LNCaP clone FGC (cell line): ENCODE data around the gene CD74.

ENCODE experiments used
- DNase-seq: peaks from one replicate; pipeline ENCODE4 v3.0.0-alpha.2; 2011; ENCODE audit warnings: low read depth
- H3K4me3 ChIP-seq: 2 replicates; pipeline ENCODE4 v1.5.1; 2011; ENCODE audit warnings: mild to moderate bottlenecking, low read depth, low read length, control low read depth
- CTCF ChIP-seq: IDR thresholded peaks from 2 replicates; pipeline ENCODE4 v1.5.1; 2012; ENCODE audit warnings: mild to moderate bottlenecking; ENCODE audit not compliant: control insufficient read depth, insufficient read depth; ENCODE audit errors: extremely low read depth

The CD74 gene

GRCh38 chr5:150408231-150408943, 4.3 kb downstream of the CD74 start:
- no peak for TF ChIP-seq CTCF
- no peak for DNase-seq
- H3K4me3 ChIP-seq: no peak overlapping the region

DNA sequence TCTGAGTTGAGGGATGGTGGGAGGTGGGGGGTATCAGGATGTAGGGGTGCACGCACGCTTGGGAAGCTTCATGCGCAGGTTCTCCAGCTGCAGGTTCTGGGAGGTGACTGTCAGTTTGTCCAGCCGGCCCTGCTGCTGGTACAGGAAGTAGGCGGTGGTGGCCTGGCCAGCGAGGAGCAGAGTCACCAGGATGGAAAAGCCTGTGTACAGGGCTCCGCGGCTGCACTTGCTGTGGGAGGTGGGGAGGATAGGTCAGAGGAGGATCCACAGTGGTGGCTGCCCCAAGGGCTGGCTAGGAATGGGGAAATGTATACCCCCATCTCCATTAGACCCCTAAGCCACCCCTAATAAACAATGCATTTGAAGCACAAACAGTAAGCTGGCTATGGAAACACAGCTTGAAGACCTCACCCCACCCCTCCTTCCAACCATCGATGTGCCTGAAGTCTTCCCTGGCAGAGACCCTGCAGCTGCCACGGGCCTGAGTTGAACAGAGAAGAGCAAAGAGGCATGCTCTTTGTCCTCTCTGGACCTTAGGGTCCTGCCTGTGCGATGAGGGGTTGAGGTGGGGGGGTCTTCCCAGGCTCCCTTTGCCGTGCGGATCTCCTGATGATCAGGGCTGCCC, 5.5 kb downstream of the CD74 start:
- no peak for DNase-seq
- H3K4me3 ChIP-seq: no peak overlapping the region
- TF ChIP-seq CTCF: no peak

DNA sequence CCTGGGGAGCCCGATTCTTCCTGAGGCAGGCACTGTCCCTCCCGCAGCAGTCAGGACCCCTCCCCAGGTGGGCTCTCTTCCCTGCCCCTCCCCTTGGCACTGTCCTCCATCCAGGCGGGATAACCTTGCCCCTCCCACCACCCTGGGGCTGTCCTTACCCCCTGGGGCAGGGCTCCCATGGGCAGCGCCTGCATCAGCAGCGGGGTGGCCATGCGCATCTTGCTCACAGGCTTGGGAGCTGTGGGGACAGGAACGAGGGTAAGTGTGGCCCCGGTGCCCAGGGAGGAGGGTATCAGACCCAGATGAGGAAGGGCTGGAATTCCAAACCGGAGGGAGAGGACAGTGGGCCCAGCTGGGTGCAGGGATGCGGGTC, 6.0 kb downstream of the CD74 start:
- no peak for DNase-seq
- TF ChIP-seq CTCF: no peak
- H3K4me3 ChIP-seq: no peak overlapping the region

DNA sequence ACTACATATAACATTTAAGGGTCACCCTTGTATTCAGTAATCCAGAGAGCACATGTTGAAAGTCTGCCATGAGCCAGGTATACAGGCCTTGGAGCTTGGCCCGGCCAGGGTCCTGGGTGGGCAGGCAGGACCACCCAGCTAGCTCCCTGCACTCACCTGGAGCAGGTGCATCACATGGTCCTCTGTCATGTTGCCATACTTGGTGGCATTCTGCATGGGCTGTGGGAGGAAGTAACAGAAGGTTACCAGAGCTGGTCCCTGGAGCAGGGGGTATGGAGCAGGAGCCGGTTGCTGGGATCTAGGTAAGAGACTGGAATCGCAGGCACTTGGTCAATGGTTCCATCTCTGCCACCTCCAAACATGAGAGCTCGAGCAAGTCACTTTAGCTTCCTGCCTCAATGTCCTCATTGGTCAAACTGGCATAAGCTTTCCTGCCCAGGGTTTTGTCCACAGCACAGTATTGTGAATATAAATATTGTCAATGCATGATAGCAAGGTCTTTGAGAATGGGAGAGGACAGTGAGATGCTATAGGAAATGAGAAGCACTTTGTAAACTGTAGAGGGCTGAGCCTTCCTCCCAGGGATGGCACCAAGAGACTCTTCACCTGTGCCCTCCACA, 6.5 kb downstream of the CD74 start:
- H3K4me3 ChIP-seq: no peak overlapping the region
- DNase-seq: no peak
- no peak for TF ChIP-seq CTCF

GRCh38 chr5:150404941-150405816, 7.5 kb downstream of the CD74 start:
- no peak overlapping the region for H3K4me3 ChIP-seq
- no peak for DNase-seq
- TF ChIP-seq CTCF: no peak

DNA sequence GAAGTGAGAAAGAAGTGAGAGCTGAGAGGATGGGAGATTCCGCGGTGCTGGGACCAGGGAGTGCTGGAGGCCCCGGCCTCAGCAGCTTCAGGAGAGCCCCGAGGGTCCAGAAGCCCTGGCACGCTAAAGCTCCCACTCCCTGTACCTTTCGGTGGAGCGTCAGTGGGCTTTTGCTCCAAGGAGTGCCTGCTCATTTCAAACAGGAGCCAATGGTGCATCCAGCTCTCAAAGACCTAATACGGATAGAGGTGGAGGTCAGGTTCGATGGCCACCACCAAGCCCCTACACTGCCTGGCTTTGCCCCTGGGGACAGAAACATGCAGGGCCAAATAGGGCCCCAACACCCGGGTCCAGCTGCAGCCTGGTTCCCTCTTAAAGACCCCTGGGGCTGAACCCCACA, 8.2 kb downstream of the CD74 start:
- H3K4me3 ChIP-seq: no peak overlapping the region
- no peak for DNase-seq
- TF ChIP-seq CTCF: no peak
